ENCODE results near the gene ADA. TPM values are rescaled to one million over a fixed set of nuclear protein-coding genes. Genes with fewer than 3 reads are reported as not detected.

The ADA gene
- total RNA-seq, 2 donors from 2014 or later, result 1.1 to 10.0 TPM

- no peak for DNase-seq (ENCODE audit: low spot score)
- no peak overlapping the region for H3K4me3 ChIP-seq
- H3K9me3 ChIP-seq, result no peaks in the 10 kb centered on the region
- TF ChIP-seq, protein P1, sequence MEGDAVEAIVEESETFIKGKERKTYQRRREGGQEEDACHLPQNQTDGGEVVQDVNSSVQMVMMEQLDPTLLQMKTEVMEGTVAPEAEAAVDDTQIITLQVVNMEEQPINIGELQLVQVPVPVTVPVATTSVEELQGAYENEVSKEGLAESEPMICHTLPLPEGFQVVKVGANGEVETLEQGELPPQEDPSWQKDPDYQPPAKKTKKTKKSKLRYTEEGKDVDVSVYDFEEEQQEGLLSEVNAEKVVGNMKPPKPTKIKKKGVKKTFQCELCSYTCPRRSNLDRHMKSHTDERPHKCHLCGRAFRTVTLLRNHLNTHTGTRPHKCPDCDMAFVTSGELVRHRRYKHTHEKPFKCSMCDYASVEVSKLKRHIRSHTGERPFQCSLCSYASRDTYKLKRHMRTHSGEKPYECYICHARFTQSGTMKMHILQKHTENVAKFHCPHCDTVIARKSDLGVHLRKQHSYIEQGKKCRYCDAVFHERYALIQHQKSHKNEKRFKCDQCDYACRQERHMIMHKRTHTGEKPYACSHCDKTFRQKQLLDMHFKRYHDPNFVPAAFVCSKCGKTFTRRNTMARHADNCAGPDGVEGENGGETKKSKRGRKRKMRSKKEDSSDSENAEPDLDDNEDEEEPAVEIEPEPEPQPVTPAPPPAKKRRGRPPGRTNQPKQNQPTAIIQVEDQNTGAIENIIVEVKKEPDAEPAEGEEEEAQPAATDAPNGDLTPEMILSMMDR (IDR thresholded peaks at IDR 0.05), result no peak
- TF ChIP-seq POLR2AphosphoS5 (IDR thresholded peaks at IDR 0.05) (no peak), POLR2A (IDR thresholded peaks at IDR 0.05) (no peak)
- intact Hi-C loops (cut with DNase I), result no loop called here
- 95% methylated on average over 5 of the region's 5 CpGs for WGBS
- H3K27me3 ChIP-seq (replicated peaks; ENCODE audit: insufficient read depth), result no peaks in the 10 kb centered on the region
- H3K36me3 ChIP-seq, result no peaks in the 10 kb centered on the region
- no peak overlapping the region for H3K27ac ChIP-seq
- peaks cover 1% of the 10 kb centered on the region for H3K4me1 ChIP-seq (replicated peaks)
These were observed 14.5 kb downstream of the ADA start for GRCh38 chr20:44637042-44637441.

DNA sequence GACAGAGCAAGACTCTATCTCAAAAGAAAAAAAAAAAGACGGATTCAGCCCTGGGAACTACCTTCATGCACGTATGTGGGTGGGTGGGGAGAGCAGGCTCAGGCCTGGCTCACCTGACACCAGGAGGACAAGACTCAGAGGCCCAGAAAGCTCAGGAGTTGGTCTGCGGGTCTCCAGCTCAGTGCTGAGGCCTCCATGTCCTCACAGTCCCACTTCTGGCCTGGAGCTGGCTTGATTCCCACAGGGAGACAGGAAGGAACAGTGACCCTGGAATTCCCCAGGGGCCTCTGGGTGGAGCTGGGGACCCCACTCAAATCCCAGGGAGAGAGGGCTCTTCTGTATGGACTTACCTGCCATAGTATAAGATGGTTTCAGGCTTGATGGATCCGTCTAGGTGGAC is 15.6 kb downstream of the ADA start:
- no peak overlapping the region for H3K4me3 ChIP-seq
- no peak for TF ChIP-seq POLR2AphosphoS5 (IDR thresholded peaks at IDR 0.05)
- no peak for TF ChIP-seq POLR2A (IDR thresholded peaks at IDR 0.05)
- TF ChIP-seq, protein P1 (IDR thresholded peaks at IDR 0.05), result no peak
- WGBS, result 85% methylated on average over 4 of the region's 4 CpGs
- no peak overlapping the region for H3K27ac ChIP-seq
- H3K9me3 ChIP-seq, result no peaks in the 10 kb centered on the region
- H3K4me1 ChIP-seq (replicated peaks), result no peaks in the 10 kb centered on the region
- no peaks in the 10 kb centered on the region for H3K27me3 ChIP-seq (replicated peaks; ENCODE audit: insufficient read depth)
- DNase-seq (ENCODE audit: low spot score), result no peak
- H3K36me3 ChIP-seq, result no peaks in the 10 kb centered on the region
- intact Hi-C loops (cut with DNase I), result no loop called here

DNA sequence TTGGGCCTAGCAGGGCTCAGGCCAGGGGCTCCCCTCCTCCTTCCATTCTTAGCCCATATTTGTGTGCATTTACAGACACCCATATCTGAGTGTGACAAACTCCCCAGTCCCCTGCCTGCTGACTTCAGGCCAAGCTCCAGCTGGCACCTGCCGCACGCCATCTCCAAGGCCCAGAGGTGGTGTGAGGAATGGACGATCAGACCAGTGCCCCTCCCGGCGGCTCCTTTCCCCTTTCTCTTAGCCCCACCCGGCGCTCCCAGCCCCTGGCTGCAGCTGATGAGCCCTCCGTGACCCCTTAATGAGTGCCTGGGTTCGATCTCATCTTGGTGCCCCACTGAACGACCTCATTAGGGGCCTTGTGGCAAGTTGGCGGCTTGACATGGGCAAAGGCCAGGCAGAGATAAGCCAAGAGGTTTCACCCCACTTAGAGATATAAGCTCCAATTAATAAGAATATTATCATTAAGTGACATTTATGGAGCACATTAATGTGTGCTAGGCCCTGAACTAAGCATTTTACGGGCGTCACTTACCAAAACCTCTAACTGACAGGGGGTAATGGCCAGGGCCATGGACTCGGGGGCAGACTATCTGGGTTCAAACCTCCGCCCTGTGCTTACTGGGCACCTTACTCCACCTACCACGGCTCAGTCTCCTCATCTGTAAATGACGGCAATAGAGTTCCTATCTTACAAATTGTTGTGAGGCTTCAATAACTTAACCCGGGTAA is 17.5 kb downstream of the ADA start:
- Histone ChIP-seq H3K4me1 (replicated peaks) (no peaks in the 10 kb centered on the region), H3K27ac (no peak overlapping the region), H3K4me3 (no peak overlapping the region), H3K27me3 (replicated peaks; ENCODE audit: insufficient read depth) (no peaks in the 10 kb centered on the region), H3K36me3 (no peaks in the 10 kb centered on the region), H3K9me3 (no peaks in the 10 kb centered on the region)
- WGBS, result 83% methylated on average over 18 of the region's 18 CpGs
- no peak for DNase-seq (ENCODE audit: low spot score)
- TF ChIP-seq POLR2AphosphoS5 (IDR thresholded peaks at IDR 0.05) (no peak), POLR2A (IDR thresholded peaks at IDR 0.05) (no peak)
- TF ChIP-seq, protein P1 (IDR thresholded peaks at IDR 0.05), result no peak
- intact Hi-C loops (cut with DNase I), result no loop called here

GRCh38 chr20:44633187-44633810 is 18.2 kb downstream of the ADA start:
- TF ChIP-seq POLR2A (IDR thresholded peaks at IDR 0.05), result no peak
- no peak for TF ChIP-seq POLR2AphosphoS5 (IDR thresholded peaks at IDR 0.05)
- TF ChIP-seq, protein P1 (IDR thresholded peaks at IDR 0.05), result no peak
- Histone ChIP-seq H3K9me3 (no peaks in the 10 kb centered on the region), H3K36me3 (no peaks in the 10 kb centered on the region), H3K4me1 (replicated peaks) (no peaks in the 10 kb centered on the region), H3K27ac (no peak overlapping the region), H3K4me3 (no peak overlapping the region), H3K27me3 (replicated peaks; ENCODE audit: insufficient read depth) (no peaks in the 10 kb centered on the region)
- DNase-seq (ENCODE audit: low spot score), result no peak
- intact Hi-C loops (cut with DNase I), result no loop called here
- WGBS, result 73% methylated on average over 3 of the region's 3 CpGs
